Motor neuron (in vitro differentiated cells): Measurements from ENCODE around the gene STUB1. TPM values are rescaled to one million over a fixed set of nuclear protein-coding genes. Genes with fewer than 3 reads are reported as not detected.

Experiments
- ATAC-seq, 8 experiments: fragments of 200-7000 bp; cut with Tn5 transposase; replicated peaks in 6 of 8; 2 replicates each; pipeline ENCODE4 v1.8.0; 2021; ENCODE audit warnings: mild to moderate bottlenecking in 8 of 8, moderate library complexity in 8 of 8
- H3K27ac ChIP-seq, 2 donors: fragments of 250-450 bp; sonication (Bioruptor Pico); 2 replicates each; pipeline ENCODE4 v1.9.0; 2021; ENCODE audit warnings: antibody characterized with exemption in 2 of 2, mild to moderate bottlenecking in 2 of 2, moderate library complexity in 1 of 2
- H3K4me1 ChIP-seq, 2 donors: fragments of 250-450 bp; sonication (Bioruptor Pico); replicated peaks in 1 of 2; 2 replicates each; pipeline ENCODE4 v1.6.1; 2021; ENCODE audit warnings: antibody characterized with exemption in 2 of 2, mild to moderate bottlenecking in 2 of 2, moderate library complexity in 1 of 2
- H3K4me3 ChIP-seq, 5 donors: fragments of 250-450 bp; sonication (Bioruptor Pico); 2 replicates each; pipeline ENCODE4 v1.9.0; 2021; ENCODE audit warnings: antibody characterized with exemption in 5 of 5, mild to moderate bottlenecking in 5 of 5, moderate library complexity in 4 of 5
- WGBS, 10 experiments: fragments of 450-650 bp; shearing (Covaris generic); methylation state at CpG; one replicate each; pipeline ENCODE4 v1.0.0; 2022; 5-methylcytosine and 5-hydroxymethylcytosine counted together
- in situ Hi-C, 9 experiments: fragments of 400-800 bp; cut with MboI; loops; one replicate each; pipeline ENCODE4 v1.15.0; 2021; ENCODE audit warnings: low sequenced_read_pairs in 9 of 9, low pct_unique_long_range_greater_than_20kb in 2 of 9; ENCODE audit not compliant: unreplicated experiment in 9 of 9
- total RNA-seq, 8 experiments: library from RNA; unstranded; fragments of 300-600 nt; gene quantifications; 2 replicates each; pipeline versions ENCODE4 v1.2.3 to v1.2.4, GENCODE V29; 2022

Gene STUB1
- total RNA-seq, 8 experiments from 2014 or later: 39.9 to 144 (median 79.4) TPM

DNA sequence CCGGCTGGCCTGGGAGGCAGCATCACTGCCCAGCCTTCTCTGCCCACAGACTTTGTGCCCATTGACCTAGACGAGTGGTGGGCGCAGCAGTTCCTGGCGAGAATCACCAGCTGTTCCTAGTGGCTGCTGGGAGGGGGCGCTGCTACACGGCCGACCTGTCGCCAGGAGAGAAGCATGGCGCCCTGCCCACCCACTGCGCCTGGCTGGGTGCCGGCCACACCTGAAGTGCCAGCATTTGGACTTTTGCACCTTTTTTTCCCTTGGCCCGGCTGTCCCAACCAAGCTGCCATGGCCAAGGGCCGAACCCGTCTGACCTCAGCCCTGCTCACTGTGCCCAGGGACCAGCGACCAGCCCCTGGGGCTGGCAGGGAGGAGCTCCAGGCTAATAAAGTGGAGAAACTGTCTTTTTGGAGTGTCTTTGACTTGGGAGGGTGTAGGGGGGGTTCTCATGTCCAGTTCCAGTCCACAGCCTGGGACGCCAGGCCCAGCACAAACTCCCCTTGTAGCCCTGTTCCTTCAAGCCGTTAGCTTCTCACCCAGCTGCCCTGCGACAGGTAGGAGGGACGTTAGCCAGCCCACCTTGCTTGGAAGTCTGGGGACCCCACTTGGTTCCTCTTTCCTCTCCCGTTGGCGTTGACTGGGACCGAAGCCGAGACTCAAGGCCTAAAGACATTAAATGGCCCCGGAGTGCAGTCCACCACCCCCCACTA is 32.0 kb upstream of the STUB1 start:
- 0 to 63% (median 40%) methylated on average over 1 to 8 of the region's 24 CpGs; no CpG with 5 or more reads in 3 of the 10 experiments for WGBS, 10 experiments
- peaks cover 18 to 19% of the 10 kb centered on the region in 2 donors for H3K4me1 ChIP-seq
- peak overlapping the region; percentile 51 to 93 (median 77) for H3K4me3 ChIP-seq
- ATAC-seq: peak in 3 of 8 experiments; percentile 3 to 10 (median 7)
- peak overlapping the region; percentile 96 to 98 for H3K27ac ChIP-seq
- in situ Hi-C loops: no loop called here

DNA sequence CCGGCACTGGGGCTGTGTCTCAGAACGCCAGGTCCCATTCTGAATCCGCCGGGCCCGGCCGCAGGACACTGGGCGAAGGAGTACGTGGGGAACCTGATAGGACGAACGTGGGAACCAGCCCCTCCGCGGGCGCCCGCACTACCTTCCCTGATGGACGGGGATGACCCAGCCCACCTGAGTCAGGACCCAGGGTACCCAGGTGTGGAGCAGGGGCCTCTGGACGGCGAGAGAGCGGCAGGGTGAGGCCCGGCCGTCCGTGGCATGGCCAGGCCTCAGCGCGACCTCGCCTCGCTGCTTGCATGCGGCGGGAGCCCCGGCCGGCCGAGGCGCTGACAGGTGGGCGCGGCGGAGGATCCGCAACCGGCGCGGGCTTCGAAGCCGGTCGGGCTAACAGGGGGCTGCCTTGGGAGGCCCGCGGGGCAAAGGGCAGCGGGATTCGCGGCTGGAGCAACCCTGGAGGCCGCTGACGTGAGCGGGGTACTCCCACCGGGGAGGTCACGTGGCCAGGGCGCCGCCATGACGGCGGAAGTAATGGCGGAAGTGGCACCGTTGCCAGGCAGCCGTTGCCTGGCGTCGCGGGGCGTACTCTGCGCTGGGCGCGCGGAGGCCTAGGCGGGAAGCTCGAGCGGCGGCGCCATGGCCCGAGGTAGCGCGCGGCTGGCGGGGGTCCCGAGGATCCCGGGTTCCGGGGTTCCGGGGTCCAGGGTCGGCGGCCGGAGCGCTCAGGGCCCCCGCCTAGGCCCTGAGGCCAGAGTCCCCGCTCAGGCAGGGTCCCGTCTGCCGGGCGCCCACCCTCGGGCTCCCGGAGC is 31.2 kb upstream of the STUB1 start, which contains the start of gene WDR90:
Gene WDR90, plus strand, starts transcription at position 585 of the 809 bp plus-strand sequence. Its CDS starts 52 bp downstream, at position 637.
- ATAC-seq: peak; percentile 81 to 91 (median 85)
- Histone ChIP-seq H3K4me3 (peak within 1 kb of the TSS; percentile 51 to 93 (median 77)), H3K27ac (peak within 1 kb of the TSS; percentile 96 to 98), H3K4me1 (peaks cover 18 to 19% of the 10 kb centered on the region in 2 donors)
- 0 to 15% (median 1%) methylated on average over 1 to 7 of the region's 91 CpGs; no CpG with 5 or more reads in 4 of the 10 experiments for WGBS, 10 experiments
- in situ Hi-C loops: no loop called here

DNA sequence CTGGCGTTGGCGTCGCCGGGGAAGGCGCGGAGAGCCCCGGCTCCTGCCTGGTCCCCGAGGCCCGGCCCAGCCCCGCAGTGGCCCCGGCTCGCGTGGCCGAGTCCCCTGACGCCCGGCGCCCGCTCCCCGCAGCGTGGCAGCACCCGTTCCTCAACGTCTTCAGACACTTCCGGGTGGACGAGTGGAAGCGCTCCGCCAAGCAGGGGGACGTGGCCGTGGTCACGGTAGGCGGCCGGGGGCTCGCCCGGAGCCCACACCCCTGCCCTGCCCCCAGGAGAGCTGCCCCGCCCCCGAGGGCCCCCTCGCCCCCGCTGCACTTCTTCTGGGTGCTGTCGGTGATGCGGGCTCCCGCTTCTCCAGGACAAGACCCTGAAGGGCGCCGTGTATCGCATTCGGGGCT is 30.6 kb upstream of the STUB1 start:
- peak overlapping the region; percentile 20 to 98 for H3K27ac ChIP-seq
- peak overlapping the region; percentile 51 to 93 (median 77) for H3K4me3 ChIP-seq
- 15% methylated on average over 4 of the region's 44 CpGs; no CpG with 5 or more reads in 9 of the 10 experiments for WGBS, 10 experiments
- in situ Hi-C loops: no loop called here
- peaks cover 18 to 19% of the 10 kb centered on the region in 2 donors for H3K4me1 ChIP-seq
- ATAC-seq: peak; percentile 9 to 40 (median 27)

DNA sequence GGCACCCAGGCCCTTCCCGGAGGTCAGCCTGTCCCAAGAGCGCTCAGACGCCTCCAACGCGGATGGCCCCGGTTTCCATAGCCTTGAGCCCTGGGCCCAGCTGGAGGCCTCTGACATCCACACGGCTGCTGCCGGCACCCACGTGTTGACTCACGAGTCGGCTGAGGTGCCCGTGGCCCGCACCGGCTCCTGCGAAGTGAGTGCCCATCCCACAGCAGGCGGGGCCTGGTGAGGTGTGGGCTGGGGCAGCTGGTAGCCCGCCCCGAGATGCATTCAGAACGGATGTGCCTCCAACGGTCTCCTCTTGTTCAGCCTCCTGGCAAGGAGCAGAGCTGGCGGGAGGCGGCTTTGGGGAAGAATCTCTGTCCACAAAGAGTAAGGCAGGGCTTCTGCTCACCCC is 28.4 kb upstream of the STUB1 start:
- in situ Hi-C loops: no loop called here
- Histone ChIP-seq H3K27ac (no peak overlapping the region), H3K4me3 (no peak overlapping the region), H3K4me1 (peaks cover 18 to 19% of the 10 kb centered on the region in 2 donors)
- ATAC-seq: no peak
- 80 to 90% (median 82%) methylated on average over 1 to 4 of the region's 22 CpGs; no CpG with 5 or more reads in 7 of the 10 experiments for WGBS, 10 experiments

DNA sequence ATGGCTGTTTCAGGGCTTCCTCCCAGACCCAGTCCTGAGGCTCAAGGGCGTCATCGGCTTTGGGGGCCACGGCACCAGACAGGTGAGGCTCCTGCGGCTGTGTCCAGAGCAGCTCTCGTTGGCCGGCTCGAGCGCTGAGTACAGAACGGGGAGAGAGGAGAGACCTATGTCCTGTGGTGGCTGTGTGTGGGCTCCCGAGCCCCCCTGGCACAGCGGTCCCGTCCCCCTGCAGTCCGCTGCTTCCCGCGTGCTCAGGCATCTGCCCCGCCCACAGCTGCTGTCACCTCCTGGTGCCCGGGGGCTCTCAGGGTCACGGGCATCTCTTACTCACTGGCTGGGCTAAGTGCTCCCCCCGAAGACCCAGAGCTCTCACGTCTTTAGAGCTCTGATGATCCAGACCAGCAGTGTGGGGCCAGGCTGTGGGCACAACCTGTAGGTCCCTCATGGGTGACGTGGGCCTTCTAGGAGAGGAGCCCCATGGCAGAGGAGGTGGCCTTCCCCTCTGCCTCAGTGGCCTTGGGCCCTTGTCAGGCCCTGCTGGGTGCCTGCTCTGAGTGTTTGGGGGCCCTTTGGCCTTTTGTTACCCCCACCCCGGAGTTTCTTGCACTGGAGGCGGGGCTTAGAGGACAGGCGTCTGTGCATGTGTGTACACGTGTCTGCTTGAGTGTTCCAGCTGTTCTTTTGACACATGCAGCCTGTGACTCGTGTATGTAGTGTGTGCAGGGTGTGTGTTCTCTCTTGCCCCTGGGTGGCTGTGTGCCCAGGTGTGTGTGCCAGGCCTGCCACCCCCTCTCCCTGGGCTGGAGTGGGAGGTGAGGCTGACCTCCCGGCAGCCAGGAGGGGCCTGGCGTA is 27.5 kb upstream of the STUB1 start:
- WGBS, 10 experiments: 80 to 100% (median 91%) methylated on average over 2 to 5 of the region's 28 CpGs; no CpG with 5 or more reads in 6 of the 10 experiments

DNA sequence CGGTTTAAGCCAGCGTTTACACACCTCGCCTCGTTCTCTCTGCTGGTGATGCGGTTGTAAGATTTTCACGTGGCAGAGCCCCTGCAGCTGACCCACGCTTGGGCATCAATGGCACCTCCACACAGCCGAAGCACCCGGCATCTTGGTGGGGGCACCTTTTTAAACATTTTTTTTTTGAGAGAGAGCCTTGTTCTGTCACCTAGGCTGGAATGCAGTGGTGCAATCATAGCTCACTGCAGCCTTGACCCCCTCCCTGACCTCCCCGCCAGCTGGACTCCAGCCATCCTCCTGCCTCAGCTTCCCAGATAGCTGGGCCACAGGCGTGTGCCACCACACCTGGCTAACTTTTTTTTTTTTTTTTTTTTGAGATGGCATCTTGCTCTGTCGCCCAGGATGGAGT is 26.2 kb upstream of the STUB1 start:
- in situ Hi-C loops: no loop called here

More for the DNA sequence above, 27.5 kb upstream of the STUB1 start:
- in situ Hi-C loops: no loop called here
- Histone ChIP-seq H3K4me3 (no peak overlapping the region), H3K27ac (no peak overlapping the region), H3K4me1 (peaks cover 18 to 19% of the 10 kb centered on the region in 2 donors)
- ATAC-seq: no peak

DNA sequence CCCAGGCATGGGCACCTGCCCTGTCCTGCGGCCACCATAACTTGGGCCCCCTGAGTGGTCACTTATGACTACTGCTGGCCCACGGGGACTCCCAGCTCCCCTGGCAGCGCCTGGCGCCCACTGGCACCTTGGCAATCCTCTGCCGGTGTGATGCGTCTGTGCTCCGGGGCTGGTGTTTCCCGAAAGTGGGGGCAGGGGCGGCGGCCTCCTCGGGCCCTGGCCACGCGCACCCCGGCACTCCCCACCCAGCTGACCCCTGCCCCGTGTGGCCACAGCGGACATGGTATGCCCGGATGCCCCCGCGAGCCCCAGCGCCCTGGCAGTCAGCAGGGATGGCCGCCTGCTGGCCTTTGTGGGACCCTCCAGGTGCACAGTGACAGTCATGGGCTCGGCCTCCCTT is 22.7 kb upstream of the STUB1 start:
- 96% methylated on average over 4 of the region's 22 CpGs; no CpG with 5 or more reads in 9 of the 10 experiments for WGBS, 10 experiments
- H3K4me3 ChIP-seq: no peak overlapping the region
- in situ Hi-C loops: no loop called here
- ATAC-seq: no peak
- H3K4me1 ChIP-seq: peaks cover 11 to 12% of the 10 kb centered on the region in 2 donors
- H3K27ac ChIP-seq: no peak overlapping the region

More for the DNA sequence above, 26.2 kb upstream of the STUB1 start:
- no peak for ATAC-seq
- WGBS, 10 experiments: 86 to 100% (median 97%) methylated on average over 1 to 7 of the region's 12 CpGs; no CpG with 5 or more reads in 3 of the 10 experiments
- H3K4me1 ChIP-seq: peaks cover 11 to 12% of the 10 kb centered on the region in 2 donors
- H3K27ac ChIP-seq: no peak overlapping the region
- no peak overlapping the region for H3K4me3 ChIP-seq

DNA sequence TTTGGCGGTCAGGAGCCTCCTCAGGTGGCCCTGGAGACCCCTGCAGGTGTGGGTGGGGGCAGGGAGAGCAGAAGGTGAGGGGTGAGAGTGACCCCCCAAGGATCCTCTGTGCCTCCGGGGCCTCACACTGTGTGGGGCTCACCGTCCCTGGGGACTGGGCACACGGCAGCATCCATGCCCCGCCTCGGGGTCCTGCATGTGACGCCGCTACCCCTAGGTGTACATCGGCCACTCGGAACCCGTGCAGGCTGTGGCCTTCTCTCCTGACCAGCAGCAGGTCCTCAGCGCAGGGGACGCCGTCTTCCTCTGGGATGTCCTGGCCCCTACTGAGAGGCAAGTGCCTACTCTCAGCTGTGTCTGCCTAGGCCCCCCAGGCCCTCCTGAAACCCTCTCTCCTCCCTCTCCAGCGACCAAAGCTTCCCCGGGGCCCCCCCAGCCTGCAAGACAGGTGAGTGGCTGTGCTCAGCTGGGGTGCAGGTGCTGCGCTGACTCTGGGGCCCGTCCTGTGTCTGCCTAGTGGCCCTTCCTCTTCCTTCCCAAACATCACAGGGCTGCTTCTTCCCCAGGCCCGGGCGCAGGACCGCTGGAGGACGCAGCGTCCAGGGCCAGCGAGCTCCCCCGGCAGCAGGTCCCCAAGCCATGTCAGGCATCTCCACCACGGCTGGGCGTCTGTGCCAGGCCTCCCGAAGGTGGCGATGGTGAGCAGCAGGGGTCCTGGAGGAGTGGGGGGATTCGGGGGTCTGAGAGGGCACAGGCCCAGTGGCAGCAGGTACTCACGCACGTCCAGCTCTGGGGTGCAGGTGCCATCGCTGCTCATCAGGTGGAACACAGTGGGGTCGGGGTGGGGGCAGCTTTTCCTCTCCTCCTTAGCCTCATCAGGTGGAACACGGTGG is 21.3 kb upstream of the STUB1 start:
- 83% methylated on average over 3 of the region's 35 CpGs; no CpG with 5 or more reads in 9 of the 10 experiments for WGBS, 10 experiments
- H3K27ac ChIP-seq: no peak overlapping the region
- no peak for ATAC-seq
- in situ Hi-C loops: no loop called here
- peaks cover 11 to 12% of the 10 kb centered on the region in 2 donors for H3K4me1 ChIP-seq
- no peak overlapping the region for H3K4me3 ChIP-seq

DNA sequence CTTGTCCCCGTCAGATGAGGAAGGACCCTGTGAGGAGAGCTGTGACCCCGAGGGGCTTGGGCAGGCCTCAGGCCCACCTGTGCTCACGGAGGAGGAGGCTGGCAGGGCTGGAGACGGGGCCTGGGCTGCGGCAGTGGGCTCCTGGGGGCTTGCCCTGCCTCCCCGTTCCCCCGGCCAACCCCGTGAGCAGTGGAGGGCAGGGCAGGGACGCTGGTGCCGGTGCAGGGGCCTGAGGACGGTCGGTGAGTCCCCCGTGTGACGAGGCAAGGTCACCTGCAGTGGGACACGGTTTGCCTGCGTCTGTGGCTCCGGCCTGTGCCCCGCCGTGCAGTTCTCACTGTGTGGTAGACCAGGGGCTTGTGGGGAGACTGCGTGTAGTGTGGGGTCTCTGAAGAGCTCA is 20.6 kb upstream of the STUB1 start:
- no peak for ATAC-seq
- in situ Hi-C loops: no loop called here

DNA sequence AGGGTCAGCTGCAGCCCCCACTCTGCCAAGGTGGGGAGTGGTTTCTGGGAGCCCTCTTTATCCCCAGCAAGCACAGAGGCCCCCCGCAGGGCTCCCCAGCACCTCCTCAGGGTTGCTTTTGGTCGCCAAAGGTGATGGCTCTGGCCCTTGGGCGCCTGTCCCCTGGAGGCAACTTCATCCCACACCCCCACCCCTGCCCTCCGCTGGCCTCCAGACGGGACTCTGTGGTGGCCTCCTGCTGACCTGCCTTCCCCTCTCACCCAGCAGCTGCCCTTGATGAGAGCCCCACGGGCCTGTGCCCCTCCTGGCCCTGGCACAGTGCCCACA is 20.1 kb upstream of the STUB1 start:
- 83% methylated on average over 1 of the region's 6 CpGs; no CpG with 5 or more reads in 9 of the 10 experiments for WGBS, 10 experiments
- Histone ChIP-seq H3K27ac (peak overlapping the region in 1 of 2 donors; percentile 35), H3K4me1 (peaks cover 11 to 12% of the 10 kb centered on the region in 2 donors), H3K4me3 (no peak overlapping the region)
- in situ Hi-C loops: no loop called here
- ATAC-seq: no peak

More for the DNA sequence above, 20.6 kb upstream of the STUB1 start:
- H3K4me1 ChIP-seq: peaks cover 11 to 12% of the 10 kb centered on the region in 2 donors
- H3K27ac ChIP-seq: no peak overlapping the region
- WGBS, 10 experiments: 87% methylated on average over 3 of the region's 20 CpGs; no CpG with 5 or more reads in 9 of the 10 experiments
- H3K4me3 ChIP-seq: no peak overlapping the region

DNA sequence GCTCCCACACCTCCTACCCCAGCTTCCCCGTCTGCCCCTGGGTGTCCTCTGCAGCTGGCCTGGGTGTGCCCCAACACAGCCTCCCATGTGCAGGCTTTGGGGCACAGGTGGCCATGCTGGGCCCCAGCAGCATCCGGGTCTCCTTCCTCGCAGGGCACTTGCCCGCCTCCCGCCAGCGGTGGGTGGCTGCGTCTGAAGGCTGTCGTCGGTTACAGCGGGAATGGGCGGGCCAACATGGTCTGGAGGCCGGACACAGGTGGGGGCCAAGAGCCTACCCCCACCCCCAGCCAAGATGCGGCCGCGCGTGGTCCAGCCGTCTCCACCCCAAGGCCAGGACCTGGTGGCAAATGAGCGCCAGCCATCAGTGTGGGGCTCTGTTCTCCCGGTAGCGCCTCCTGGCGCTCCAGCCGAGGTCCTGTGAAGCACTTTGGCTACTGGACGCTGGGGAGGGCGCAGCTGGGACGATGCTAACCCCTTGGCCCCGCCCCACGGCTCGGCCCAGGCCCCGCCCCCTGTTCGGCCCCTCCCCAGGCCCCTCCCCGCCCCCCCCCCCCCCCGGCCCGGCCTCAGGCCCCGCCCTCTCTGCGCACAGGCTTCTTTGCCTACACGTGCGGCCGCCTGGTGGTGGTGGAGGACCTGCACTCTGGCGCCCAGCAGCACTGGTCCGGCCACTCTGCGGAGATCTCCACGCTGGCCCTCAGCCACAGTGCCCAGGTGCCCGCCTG is 19.6 kb upstream of the STUB1 start:
- H3K27ac ChIP-seq: peak overlapping the region; percentile 38 to 75
- peak overlapping the region in 1 of 5 donors; percentile 0 for H3K4me3 ChIP-seq
- WGBS, 10 experiments: 80% methylated on average over 1 of the region's 43 CpGs; no CpG with 5 or more reads in 9 of the 10 experiments
- peaks cover 11 to 12% of the 10 kb centered on the region in 2 donors for H3K4me1 ChIP-seq
- peak; percentile 21 to 96 (median 86) for ATAC-seq
- in situ Hi-C loops: no loop called here
